ENCODE results near the gene NR2C1. TPM values are rescaled to one million over a fixed set of nuclear protein-coding genes. Genes with fewer than 3 reads are reported as not detected.
"Not testable (repeated sequence)": the region's sequence is repeated elsewhere in the genome, so short reads cannot be mapped to it uniquely, and the experiment has no call there.

NR2C1 gene
- total RNA-seq, 1 donor = 25.4 TPM

DNA sequence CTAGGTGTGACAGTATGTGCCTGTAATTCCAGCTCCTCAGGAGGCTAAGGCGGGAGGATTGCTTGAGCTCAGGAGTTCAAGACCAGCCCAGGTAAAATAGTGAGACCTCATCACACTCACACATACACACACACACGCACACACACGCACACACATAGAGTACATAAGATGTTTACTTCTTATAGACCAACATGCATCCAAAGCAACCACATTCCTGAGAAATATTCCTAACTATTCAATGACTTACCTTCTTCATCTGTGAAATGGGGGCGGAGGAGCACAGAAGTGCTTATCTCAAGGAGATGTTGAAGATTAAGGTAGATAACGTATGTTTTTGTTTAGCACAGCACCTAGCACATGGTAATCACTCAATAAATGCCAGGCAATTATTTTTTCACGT is 76.4 kb downstream of the NR2C1 start:
- no peak for DNase-seq (ENCODE audit: low read depth)
- no peak for TF ChIP-seq CTCF (IDR thresholded peaks at IDR 0.05; ENCODE audit: insufficient read depth, low read length)
- no peak overlapping the region for H3K4me3 ChIP-seq (ENCODE audit: low read depth, low read length)

DNA sequence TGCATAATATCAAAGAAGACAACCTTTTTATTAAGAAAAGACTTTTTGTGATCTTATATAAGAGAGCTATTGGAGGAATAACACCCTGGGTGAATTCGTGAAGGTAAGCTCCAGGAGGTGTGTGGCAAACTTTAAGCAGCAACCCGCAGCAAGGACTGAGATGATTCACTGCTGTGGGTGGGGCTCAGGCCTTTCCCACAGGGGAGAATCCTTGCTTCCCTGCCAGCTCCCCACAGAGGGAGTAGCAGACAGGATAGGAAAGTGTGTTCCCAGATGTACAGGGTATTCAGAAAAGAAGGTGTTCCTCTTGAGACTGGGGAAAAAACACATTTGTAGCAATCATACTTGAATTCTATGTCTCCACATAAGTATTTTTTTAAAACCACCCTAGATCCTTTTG is 79.1 kb downstream of the NR2C1 start:
- no peak for TF ChIP-seq CTCF (IDR thresholded peaks at IDR 0.05; ENCODE audit: insufficient read depth, low read length)
- DNase-seq (ENCODE audit: low read depth) = peak; percentile 30
- H3K4me3 ChIP-seq (ENCODE audit: low read depth, low read length) = no peak overlapping the region

- not testable (repeated sequence) for H3K4me3 ChIP-seq (ENCODE audit: low read depth, low read length); DNase-seq (ENCODE audit: low read depth)
Measured at GRCh38 chr12:94993855-94994254, 79.6 kb downstream of the NR2C1 start.

DNA sequence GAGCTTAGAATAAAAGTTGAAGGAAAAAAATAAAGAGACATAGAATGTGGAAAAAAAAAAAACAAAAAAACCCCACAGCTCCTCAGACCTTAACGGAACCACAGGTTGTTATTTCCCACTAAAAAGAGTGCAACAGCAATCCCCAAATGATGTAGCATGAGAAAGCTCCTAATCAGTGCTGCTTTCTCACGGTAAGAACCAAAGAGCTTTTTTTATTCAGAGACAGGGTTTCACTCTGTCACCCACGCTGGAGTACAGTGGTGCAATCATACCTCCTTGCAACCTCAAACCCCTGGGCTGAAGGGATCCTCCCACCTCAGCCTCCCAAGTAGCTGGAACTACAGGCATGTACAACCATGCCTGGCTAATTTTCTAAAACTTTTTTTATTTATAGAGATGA is 83.2 kb downstream of the NR2C1 start:
- no peak for TF ChIP-seq CTCF (IDR thresholded peaks at IDR 0.05; ENCODE audit: insufficient read depth, low read length)
- H3K4me3 ChIP-seq (ENCODE audit: low read depth, low read length) = no peak overlapping the region
- no peak for DNase-seq (ENCODE audit: low read depth)

DNA sequence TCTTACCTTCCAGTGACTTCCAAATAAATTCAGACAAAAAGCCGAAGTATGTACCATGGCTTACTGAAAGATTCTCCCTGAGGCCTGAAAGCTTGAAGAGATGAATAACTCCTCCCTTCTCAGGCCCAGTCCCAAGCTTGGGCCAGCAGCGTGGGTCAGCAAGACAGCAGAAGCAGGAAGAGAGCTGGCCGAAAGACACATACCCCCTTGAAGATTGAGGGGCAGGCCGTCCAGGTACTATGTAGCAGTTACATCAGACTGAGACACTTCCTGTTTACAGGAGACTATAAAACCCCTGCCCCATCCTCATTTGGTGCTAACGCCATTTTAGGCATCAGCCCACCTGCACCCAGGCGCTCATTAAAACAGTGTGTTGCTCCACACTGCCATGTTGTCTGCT is 84.9 kb downstream of the NR2C1 start:
- H3K4me3 ChIP-seq (ENCODE audit: low read depth, low read length) = no peak overlapping the region
- DNase-seq (ENCODE audit: low read depth) = no peak
- no peak for TF ChIP-seq CTCF (IDR thresholded peaks at IDR 0.05; ENCODE audit: insufficient read depth, low read length)

- DNase-seq (ENCODE audit: low read depth) = no peak
- no peak overlapping the region for H3K4me3 ChIP-seq (ENCODE audit: low read depth, low read length)
- TF ChIP-seq CTCF (IDR thresholded peaks at IDR 0.05; ENCODE audit: insufficient read depth, low read length) = no peak
Measured at GRCh38 chr12:94987801-94988200, 85.6 kb downstream of the NR2C1 start.

- DNase-seq (ENCODE audit: low read depth) = no peak
- no peak overlapping the region for H3K4me3 ChIP-seq (ENCODE audit: low read depth, low read length)
- no peak for TF ChIP-seq CTCF (IDR thresholded peaks at IDR 0.05; ENCODE audit: insufficient read depth, low read length)
Measured at GRCh38 chr12:94987076-94987669, 86.2 kb downstream of the NR2C1 start.

GRCh38 chr12:94985099-94985498 is 88.3 kb downstream of the NR2C1 start:
- not testable (repeated sequence) for DNase-seq (ENCODE audit: low read depth); H3K4me3 ChIP-seq (ENCODE audit: low read depth, low read length)
